Fibroblast of pulmonary artery (primary cell): Measurements from ENCODE around the gene GRB14.
A peak's percentile ranks its signal among the peaks of the same experiment; 100 is the strongest.

Source experiments
- DNase-seq: peaks from one replicate; pipeline ENCODE4 v3.0.0-alpha.2; 2010; ENCODE audit warnings: low read depth
- H3K4me3 ChIP-seq: replicated peaks from 2 replicates; pipeline ENCODE4 v1.5.1; 2011; ENCODE audit warnings: low read depth, mild to moderate bottlenecking, control low read depth, low read length, moderate library complexity
- CTCF ChIP-seq: IDR thresholded peaks from 2 replicates; pipeline ENCODE4 v1.5.1; 2011; ENCODE audit warnings: mild to moderate bottlenecking, control low read depth, low read length, inconsistent platforms; ENCODE audit errors: missing control alignments

GRB14 gene

GRCh38 chr2:164661349-164661748 lies 40.1 kb upstream of the GRB14 start:
- peak; percentile 54 for DNase-seq
- no peak for TF ChIP-seq CTCF
- no peak overlapping the region for H3K4me3 ChIP-seq

GRCh38 chr2:164657129-164657528 lies 35.8 kb upstream of the GRB14 start:
- H3K4me3 ChIP-seq, result no peak overlapping the region
- no peak for TF ChIP-seq CTCF
- peak; percentile 62 for DNase-seq

- TF ChIP-seq CTCF, result peak; percentile 19
- H3K4me3 ChIP-seq, result no peak overlapping the region
- peak; percentile 50 for DNase-seq
Measured at GRCh38 chr2:164655750-164656149, 34.5 kb upstream of the GRB14 start.

- no peak overlapping the region for H3K4me3 ChIP-seq
- DNase-seq, result peak; percentile 15
- no peak for TF ChIP-seq CTCF
Measured at GRCh38 chr2:164655336-164655735, 34.1 kb upstream of the GRB14 start.

GRCh38 chr2:164651361-164651760 lies 30.1 kb upstream of the GRB14 start:
- no peak for TF ChIP-seq CTCF
- DNase-seq, result no peak
- H3K4me3 ChIP-seq, result no peak overlapping the region

GRCh38 chr2:164644036-164644700 lies 22.9 kb upstream of the GRB14 start:
- TF ChIP-seq CTCF, result no peak
- no peak for DNase-seq
- no peak overlapping the region for H3K4me3 ChIP-seq

GRCh38 chr2:164642946-164643555 lies 21.8 kb upstream of the GRB14 start:
- no peak overlapping the region for H3K4me3 ChIP-seq
- DNase-seq, result no peak
- TF ChIP-seq CTCF, result no peak
